ENCODE results near the gene GNAT1.

Gene GNAT1

GRCh38 chr3:50190936-50191660 lies at the start of gene GNAT1:
GNAT1 (plus strand) TSS chr3:50191610; CDS start chr3:50191726, 116 bp downstream.
- no peak for TF ChIP-seq CTCF (IDR thresholded peaks at IDR 0.05; ENCODE audit: low read depth, low read length, missing control alignments)
- in situ Hi-C loops (cut with HindIII; ENCODE audit: low sequenced_read_pairs): loop anchor here (5.0 kb wide), 1 partner anchor 51 kb away; no protein-coding TSS in a partner anchor
- H3K4me3 ChIP-seq (ENCODE audit: low read depth, low read length): no peak within 1 kb of the TSS
- DNase-seq (ENCODE audit: low read depth): no peak

- TF ChIP-seq CTCF (IDR thresholded peaks at IDR 0.05; ENCODE audit: low read depth, low read length, missing control alignments): no peak
- no peak overlapping the region for H3K4me3 ChIP-seq (ENCODE audit: low read depth, low read length)
- DNase-seq (ENCODE audit: low read depth): no peak
- in situ Hi-C loops (cut with HindIII; ENCODE audit: low sequenced_read_pairs): no loop called here
Observed at GRCh38 chr3:50146316-50146901, 45.0 kb upstream of the GNAT1 start.

- in situ Hi-C loops (cut with HindIII; ENCODE audit: low sequenced_read_pairs): no loop called here
Observed at GRCh38 chr3:50147016-50147415, 44.4 kb upstream of the GNAT1 start.

GRCh38 chr3:50147447-50147846 lies 44.0 kb upstream of the GNAT1 start:
- DNase-seq (ENCODE audit: low read depth): no peak
- in situ Hi-C loops (cut with HindIII; ENCODE audit: low sequenced_read_pairs): no loop called here
- no peak for TF ChIP-seq CTCF (IDR thresholded peaks at IDR 0.05; ENCODE audit: low read depth, low read length, missing control alignments)
- no peak overlapping the region for H3K4me3 ChIP-seq (ENCODE audit: low read depth, low read length)

More at GRCh38 chr3:50147016-50147415, 44.4 kb upstream of the GNAT1 start:
- H3K4me3 ChIP-seq (ENCODE audit: low read depth, low read length): no peak overlapping the region
- TF ChIP-seq CTCF (IDR thresholded peaks at IDR 0.05; ENCODE audit: low read depth, low read length, missing control alignments): no peak
- no peak for DNase-seq (ENCODE audit: low read depth)

GRCh38 chr3:50147861-50148260 lies 43.5 kb upstream of the GNAT1 start:
- H3K4me3 ChIP-seq (ENCODE audit: low read depth, low read length): no peak overlapping the region
- TF ChIP-seq CTCF (IDR thresholded peaks at IDR 0.05; ENCODE audit: low read depth, low read length, missing control alignments): no peak
- no peak for DNase-seq (ENCODE audit: low read depth)
- in situ Hi-C loops (cut with HindIII; ENCODE audit: low sequenced_read_pairs): no loop called here

- in situ Hi-C loops (cut with HindIII; ENCODE audit: low sequenced_read_pairs): no loop called here
- DNase-seq (ENCODE audit: low read depth): no peak
- no peak overlapping the region for H3K4me3 ChIP-seq (ENCODE audit: low read depth, low read length)
- TF ChIP-seq CTCF (IDR thresholded peaks at IDR 0.05; ENCODE audit: low read depth, low read length, missing control alignments): no peak
Observed at GRCh38 chr3:50150404-50150750, 41.0 kb upstream of the GNAT1 start.
